ENCODE results near the gene PTPRT. TPM values are rescaled to one million over a fixed set of nuclear protein-coding genes. Genes with fewer than 3 reads are reported as not detected.

PTPRT gene
- total RNA-seq, 1 donor from 2014 or later, result 0.56 TPM

GRCh38 chr20:42192321-42192720, 997.4 kb downstream of the PTPRT start:
- H3K4me3 Mint-ChIP-seq, result no peak overlapping the region
- no peaks in the 10 kb centered on the region for H3K36me3 Mint-ChIP-seq (ENCODE audit: low read depth)
- no peaks in the 10 kb centered on the region for H3K27me3 Mint-ChIP-seq (ENCODE audit: low read depth)
- H3K4me1 Mint-ChIP-seq, result peaks cover 9% of the 10 kb centered on the region
- no peak overlapping the region for H3K27ac Mint-ChIP-seq (ENCODE audit: unreplicated experiment)
- no peak for DNase-seq (ENCODE audit: low read depth, low spot score)
- no peak for TF ChIP-seq CTCF (conservative IDR thresholded peaks at IDR 0.05)
- no peaks in the 10 kb centered on the region for H3K9me3 Mint-ChIP-seq

- Mint-ChIP-seq H3K27ac (ENCODE audit: unreplicated experiment) (no peak overlapping the region), H3K4me1 (peaks cover 9% of the 10 kb centered on the region), H3K9me3 (no peaks in the 10 kb centered on the region), H3K27me3 (ENCODE audit: low read depth) (no peaks in the 10 kb centered on the region), H3K4me3 (no peak overlapping the region), H3K36me3 (ENCODE audit: low read depth) (no peaks in the 10 kb centered on the region)
- DNase-seq (ENCODE audit: low read depth, low spot score), result no peak
- TF ChIP-seq CTCF (conservative IDR thresholded peaks at IDR 0.05), result no peak
Measured at GRCh38 chr20:42191140-42191860, 998.4 kb downstream of the PTPRT start.

- Mint-ChIP-seq H3K9me3 (peaks cover 3% of the 10 kb centered on the region), H3K27me3 (ENCODE audit: low read depth) (peaks cover 4% of the 10 kb centered on the region), H3K4me3 (no peak overlapping the region), H3K4me1 (peaks cover 9% of the 10 kb centered on the region), H3K36me3 (ENCODE audit: low read depth) (no peaks in the 10 kb centered on the region), H3K27ac (ENCODE audit: unreplicated experiment) (no peak overlapping the region)
- DNase-seq (ENCODE audit: low read depth, low spot score), result no peak
- no peak for TF ChIP-seq CTCF (conservative IDR thresholded peaks at IDR 0.05)
Measured at GRCh38 chr20:42190084-42190483, 999.6 kb downstream of the PTPRT start.

- DNase-seq (ENCODE audit: low read depth, low spot score), result no peak
- Mint-ChIP-seq H3K36me3 (ENCODE audit: low read depth) (no peaks in the 10 kb centered on the region), H3K27ac (ENCODE audit: unreplicated experiment) (no peak overlapping the region), H3K4me3 (no peak overlapping the region), H3K4me1 (peaks cover under 1% of the 10 kb centered on the region), H3K27me3 (ENCODE audit: low read depth) (peaks cover 25% of the 10 kb centered on the region), H3K9me3 (peaks cover 3% of the 10 kb centered on the region)
- no peak for TF ChIP-seq CTCF (conservative IDR thresholded peaks at IDR 0.05)
Measured at GRCh38 chr20:42186337-42186736, 1003.4 kb downstream of the PTPRT start.

GRCh38 chr20:42183147-42183546, 1006.6 kb downstream of the PTPRT start:
- DNase-seq (ENCODE audit: low read depth, low spot score), result no peak
- Mint-ChIP-seq H3K36me3 (ENCODE audit: low read depth) (no peaks in the 10 kb centered on the region), H3K4me3 (no peak overlapping the region), H3K4me1 (no peaks in the 10 kb centered on the region), H3K27ac (ENCODE audit: unreplicated experiment) (no peak overlapping the region), H3K27me3 (ENCODE audit: low read depth) (peaks cover 37% of the 10 kb centered on the region), H3K9me3 (peaks cover 6% of the 10 kb centered on the region)
- TF ChIP-seq CTCF (conservative IDR thresholded peaks at IDR 0.05), result no peak
